Type B pancreatic cell (in vitro differentiated cells): ENCODE results near the gene CLIC4. TPM values are rescaled to one million over a fixed set of nuclear protein-coding genes. Genes with fewer than 3 reads are reported as not detected.
A peak's percentile ranks its signal among the peaks of the same experiment; 100 is the strongest.

Source experiments
- DNase-seq: peaks from one replicate; pipeline ENCODE4 v3.0.0; 2021; ENCODE audit warnings: mixed read lengths; ENCODE audit not compliant: unreplicated experiment; ENCODE audit errors: extremely low spot score
- H3K27ac Mint-ChIP-seq: 2 replicates; pipeline ENCODE4 v1.8.0; 2021; ENCODE audit warnings: mild to moderate bottlenecking, mixed read lengths
- H3K27me3 Mint-ChIP-seq: 2 replicates; pipeline ENCODE4 v1.8.0; 2021; ENCODE audit warnings: mixed read lengths
- H3K36me3 Mint-ChIP-seq: 2 replicates; pipeline ENCODE4 v1.8.0; 2021; ENCODE audit warnings: mixed read lengths
- H3K4me1 Mint-ChIP-seq: one replicate; pipeline ENCODE4 v1.8.0; 2021; ENCODE audit warnings: mixed read lengths; ENCODE audit not compliant: unreplicated experiment
- H3K4me3 Mint-ChIP-seq: 2 replicates; pipeline ENCODE4 v1.8.0; 2021; ENCODE audit warnings: mild to moderate bottlenecking, mixed read lengths
- H3K9me3 Mint-ChIP-seq: 2 replicates; pipeline ENCODE4 v1.8.0; 2021; ENCODE audit warnings: mixed read lengths
- total RNA-seq: library from RNA; stranded (reverse); gene quantifications from 2 replicates; pipeline ENCODE4 v1.2.1, GENCODE V29; 2021; ENCODE audit warnings: low replicate concordance
- TF ChIP-seq, protein P1 (sequence below): fragments of 200-600 bp; sonication (generic); conservative IDR thresholded peaks from 2 replicates; pipeline ENCODE4 v1.5.0; 2021; ENCODE audit warnings: antibody characterized with exemption, mild to moderate bottlenecking

CLIC4 gene
- total RNA-seq, 1 donor from 2014 or later: 109 TPM

DNA sequence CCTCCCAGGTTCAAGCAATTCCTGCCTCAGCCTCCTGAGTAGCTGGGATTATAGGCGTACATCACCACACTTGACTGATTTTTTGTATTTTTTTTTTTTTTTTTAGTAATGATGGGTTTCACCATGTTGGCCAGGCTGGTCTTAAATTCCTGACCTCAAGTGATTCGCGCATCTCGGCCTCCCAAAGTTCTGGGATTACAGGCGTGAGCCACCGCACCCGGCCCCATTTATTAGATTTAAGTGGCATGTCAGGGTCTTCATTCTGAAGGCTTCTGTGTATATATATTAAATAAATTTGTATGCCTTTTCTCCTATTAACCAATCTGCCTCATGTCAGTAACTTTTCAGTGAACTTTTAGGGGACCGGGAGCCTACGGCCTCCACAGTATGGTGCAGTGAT lies 6.0 kb upstream of the CLIC4 start:
- H3K9me3 Mint-ChIP-seq: no peaks in the 10 kb centered on the region
- TF ChIP-seq, protein P1, sequence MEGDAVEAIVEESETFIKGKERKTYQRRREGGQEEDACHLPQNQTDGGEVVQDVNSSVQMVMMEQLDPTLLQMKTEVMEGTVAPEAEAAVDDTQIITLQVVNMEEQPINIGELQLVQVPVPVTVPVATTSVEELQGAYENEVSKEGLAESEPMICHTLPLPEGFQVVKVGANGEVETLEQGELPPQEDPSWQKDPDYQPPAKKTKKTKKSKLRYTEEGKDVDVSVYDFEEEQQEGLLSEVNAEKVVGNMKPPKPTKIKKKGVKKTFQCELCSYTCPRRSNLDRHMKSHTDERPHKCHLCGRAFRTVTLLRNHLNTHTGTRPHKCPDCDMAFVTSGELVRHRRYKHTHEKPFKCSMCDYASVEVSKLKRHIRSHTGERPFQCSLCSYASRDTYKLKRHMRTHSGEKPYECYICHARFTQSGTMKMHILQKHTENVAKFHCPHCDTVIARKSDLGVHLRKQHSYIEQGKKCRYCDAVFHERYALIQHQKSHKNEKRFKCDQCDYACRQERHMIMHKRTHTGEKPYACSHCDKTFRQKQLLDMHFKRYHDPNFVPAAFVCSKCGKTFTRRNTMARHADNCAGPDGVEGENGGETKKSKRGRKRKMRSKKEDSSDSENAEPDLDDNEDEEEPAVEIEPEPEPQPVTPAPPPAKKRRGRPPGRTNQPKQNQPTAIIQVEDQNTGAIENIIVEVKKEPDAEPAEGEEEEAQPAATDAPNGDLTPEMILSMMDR: no peak
- no peak overlapping the region for H3K27ac Mint-ChIP-seq
- no peak overlapping the region for H3K4me3 Mint-ChIP-seq
- no peaks in the 10 kb centered on the region for H3K27me3 Mint-ChIP-seq
- no peak for DNase-seq
- peaks cover 39% of the 10 kb centered on the region for H3K4me1 Mint-ChIP-seq
- H3K36me3 Mint-ChIP-seq: no peaks in the 10 kb centered on the region

DNA sequence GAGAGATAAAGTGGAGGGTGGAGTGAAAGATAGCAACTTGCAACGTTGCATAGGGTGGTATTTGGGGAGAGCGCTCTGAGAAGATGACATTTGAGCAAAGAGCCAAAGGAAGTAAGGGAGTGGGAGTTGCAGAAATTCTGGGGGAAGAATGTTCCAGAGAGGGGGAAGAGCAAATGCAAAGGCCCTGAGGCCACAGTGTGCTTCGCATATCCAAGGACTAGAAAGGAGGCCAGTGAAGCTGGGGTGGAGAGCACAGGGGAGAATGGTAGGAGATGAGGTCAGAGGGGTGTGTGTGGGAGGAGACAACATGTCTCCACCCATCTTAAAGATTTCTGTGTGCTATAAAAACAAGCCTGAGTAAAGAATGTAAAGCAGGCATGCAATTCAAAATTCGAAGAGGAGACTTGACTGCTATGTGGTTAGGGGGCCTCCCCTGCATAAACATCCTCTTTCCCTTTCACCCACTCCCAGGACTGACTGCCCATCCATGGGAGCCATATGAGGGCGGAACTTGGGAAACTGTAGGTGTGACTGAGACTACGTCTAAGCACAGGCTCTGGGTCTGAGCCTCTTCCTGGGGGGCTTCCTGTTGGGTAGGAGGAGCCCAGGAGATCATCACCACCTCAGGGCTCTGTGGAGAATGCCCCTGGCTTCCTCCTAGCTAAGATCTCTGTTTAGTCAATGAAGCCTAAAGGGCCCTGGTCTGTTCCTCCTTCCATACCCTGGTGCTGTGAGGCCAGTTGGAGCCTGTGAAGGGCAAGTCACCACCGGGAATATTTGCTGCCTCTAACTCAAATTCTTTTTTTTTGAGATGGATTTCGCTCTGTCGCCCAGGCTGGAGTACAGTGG lies 2.9 kb upstream of the CLIC4 start:
- DNase-seq: no peak
- peak overlapping the region; percentile 92 for H3K27ac Mint-ChIP-seq
- peaks cover 4% of the 10 kb centered on the region for H3K36me3 Mint-ChIP-seq
- H3K9me3 Mint-ChIP-seq: no peaks in the 10 kb centered on the region
- H3K27me3 Mint-ChIP-seq: no peaks in the 10 kb centered on the region
- TF ChIP-seq, protein P1: no peak
- H3K4me3 Mint-ChIP-seq: peak overlapping the region; percentile 41
- H3K4me1 Mint-ChIP-seq: peaks cover 36% of the 10 kb centered on the region

DNA sequence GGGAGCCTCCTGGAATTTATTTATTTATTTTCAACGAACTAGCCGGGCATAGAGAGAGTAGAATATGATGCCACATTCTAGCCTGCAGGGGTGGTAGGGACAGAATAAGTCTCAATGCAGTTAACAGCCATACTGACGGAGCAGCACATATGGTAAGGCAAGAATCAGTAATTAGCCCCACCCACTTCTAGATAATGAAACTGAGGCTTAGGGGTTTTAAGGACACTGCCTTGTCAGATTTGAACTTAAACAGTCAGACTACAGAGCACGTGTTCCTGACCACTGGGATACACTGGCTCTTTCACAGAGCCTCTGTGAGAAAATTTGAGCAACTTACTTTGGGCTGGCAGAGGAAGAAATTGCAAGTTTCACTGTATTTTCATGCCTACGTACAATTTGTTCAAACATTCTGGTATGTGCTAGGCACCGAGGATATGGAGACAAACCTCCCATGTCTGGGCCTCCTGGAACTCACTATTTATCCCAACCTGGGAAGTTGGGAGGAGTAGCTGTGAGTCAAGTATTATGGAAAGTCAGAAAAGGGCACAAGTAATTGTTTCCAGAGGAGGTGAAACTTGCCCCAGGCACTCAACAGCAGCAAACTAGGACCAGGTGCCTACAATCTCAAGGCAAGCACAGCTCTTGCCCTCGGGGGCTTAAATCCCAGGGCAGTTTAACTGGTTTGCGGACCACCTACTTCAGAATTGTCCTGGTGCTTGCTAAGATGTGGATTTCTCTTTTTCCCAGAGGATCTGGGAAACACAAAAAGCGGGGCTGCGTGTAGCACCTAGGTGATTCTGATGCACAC lies 1.6 kb upstream of the CLIC4 start:
- Mint-ChIP-seq H3K36me3 (peaks cover 4% of the 10 kb centered on the region), H3K9me3 (no peaks in the 10 kb centered on the region), H3K27me3 (no peaks in the 10 kb centered on the region), H3K27ac (peak overlapping the region; percentile 92), H3K4me1 (peaks cover 48% of the 10 kb centered on the region), H3K4me3 (peak overlapping the region; percentile 86)
- no peak for DNase-seq
- TF ChIP-seq, protein P1: no peak

DNA sequence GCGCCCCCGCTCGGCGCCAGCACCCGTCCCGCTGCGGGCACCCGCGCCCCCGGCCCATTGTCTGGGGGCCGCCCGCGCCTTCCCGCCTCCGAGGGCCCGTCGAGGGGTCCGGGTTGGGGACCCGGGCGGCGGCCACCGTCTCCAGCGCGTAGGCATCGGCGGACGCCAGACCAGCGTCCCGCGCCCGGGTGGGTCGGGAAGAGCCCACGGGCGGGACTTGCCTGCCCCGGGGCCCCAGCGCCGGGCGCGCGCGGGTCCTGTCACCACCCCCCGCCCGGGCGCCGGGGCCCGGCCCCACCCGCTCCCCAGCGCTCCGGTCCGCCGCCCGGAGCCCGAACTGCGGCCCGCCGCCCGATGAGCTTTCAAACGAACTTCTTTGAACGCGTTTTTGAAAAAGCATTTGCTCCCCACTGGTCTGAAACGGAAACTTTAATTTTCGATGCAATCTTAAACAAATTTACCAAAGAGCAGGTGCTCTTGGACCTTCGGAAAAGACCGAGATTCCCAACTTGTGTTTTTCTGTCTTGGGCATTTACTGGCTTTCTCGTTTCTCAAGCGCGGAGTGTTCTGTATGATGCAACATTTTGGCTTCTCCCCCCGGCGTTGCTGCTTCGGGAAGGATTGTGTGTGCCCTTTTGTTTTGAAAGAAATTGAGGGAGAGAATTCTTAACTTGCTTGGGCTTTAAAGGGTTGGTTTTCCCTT lies 615 bp downstream of the CLIC4 start:
- TF ChIP-seq, protein P1: no peak
- Mint-ChIP-seq H3K9me3 (no peaks in the 10 kb centered on the region), H3K27ac (peak overlapping the region; percentile 93), H3K36me3 (peaks cover 7% of the 10 kb centered on the region), H3K27me3 (no peaks in the 10 kb centered on the region), H3K4me1 (peaks cover 56% of the 10 kb centered on the region), H3K4me3 (peak overlapping the region; percentile 95)
- no peak for DNase-seq
